H54 (cell line): ENCODE measurements around the gene ELFN1.

Source experiments
- DNase-seq: peaks from one replicate; pipeline ENCODE4 v3.0.0; 2011; ENCODE audit warnings: low spot score, mixed read lengths; ENCODE audit not compliant: insufficient read length
- FAIRE-seq: peaks from 3 replicates; lab custom pipeline; 2011; peaks lifted over from hg19 to GRCh38; lab: Jason Lieb, UNC
- POLR2A ChIP-seq: IDR thresholded peaks from 2 replicates; pipeline ENCODE4 v1.6.1; 2011; ENCODE audit warnings: low read depth, mild to moderate bottlenecking, low read length

The ELFN1 gene

GRCh38 chr7:1638215-1638661 lies 31.8 kb upstream of the ELFN1 start:
- TF ChIP-seq POLR2A = no peak
- FAIRE-seq (no peak), DNase-seq (no peak)

- TF ChIP-seq POLR2A = no peak
- DNase-seq (no peak), FAIRE-seq (no peak)
These were observed 31.0 kb upstream of the ELFN1 start for GRCh38 chr7:1639071-1639470.

- no peak for TF ChIP-seq POLR2A
- no peak for DNase-seq
- FAIRE-seq = no peak
These were observed 30.4 kb upstream of the ELFN1 start for GRCh38 chr7:1639532-1640175.

- FAIRE-seq = no peak
- DNase-seq = no peak
- no peak for TF ChIP-seq POLR2A
These were observed 29.5 kb upstream of the ELFN1 start for GRCh38 chr7:1640376-1641172.

- DNase-seq = no peak
- no peak for FAIRE-seq
These were observed 28.9 kb upstream of the ELFN1 start for GRCh38 chr7:1641173-1641572.

GRCh38 chr7:1641661-1642260 lies 28.3 kb upstream of the ELFN1 start:
- DNase-seq = no peak
- TF ChIP-seq POLR2A = no peak
- FAIRE-seq = no peak

More at GRCh38 chr7:1641173-1641572, 28.9 kb upstream of the ELFN1 start:
- TF ChIP-seq POLR2A = no peak

GRCh38 chr7:1642291-1642731 lies 27.8 kb upstream of the ELFN1 start:
- DNase-seq = no peak
- FAIRE-seq = no peak
- no peak for TF ChIP-seq POLR2A

GRCh38 chr7:1643270-1644092 lies 26.6 kb upstream of the ELFN1 start:
- no peak for TF ChIP-seq POLR2A
- DNase-seq (no peak), FAIRE-seq (no peak)

GRCh38 chr7:1644341-1645070 lies 25.6 kb upstream of the ELFN1 start:
- no peak for TF ChIP-seq POLR2A
- FAIRE-seq = no peak
- no peak for DNase-seq

GRCh38 chr7:1645071-1645409 lies 25.0 kb upstream of the ELFN1 start:
- no peak for DNase-seq

GRCh38 chr7:1645476-1645875 lies 24.6 kb upstream of the ELFN1 start:
- FAIRE-seq = no peak
- no peak for TF ChIP-seq POLR2A
- no peak for DNase-seq

More at GRCh38 chr7:1645071-1645409, 25.0 kb upstream of the ELFN1 start:
- no peak for FAIRE-seq
- no peak for TF ChIP-seq POLR2A

- no peak for FAIRE-seq
- TF ChIP-seq POLR2A = no peak
- no peak for DNase-seq
These were observed 23.7 kb upstream of the ELFN1 start for GRCh38 chr7:1646391-1646790.
